BLaER1 (cell line): ENCODE results near the gene CHM.
"Not testable (repeated sequence)": the region's sequence is repeated elsewhere in the genome, so short reads cannot be mapped to it uniquely, and the experiment has no call there.

Source experiments
- H3K27ac ChIP-seq: shearing (Covaris generic); formaldehyde crosslinking; 2 replicates; pipeline ENCODE4 v1.8.1; 2022
- H3K27me3 ChIP-seq: shearing (Covaris generic); formaldehyde crosslinking; 2 replicates; pipeline ENCODE4 v1.8.1; 2022
- H3K36me3 ChIP-seq: shearing (Covaris generic); formaldehyde crosslinking; 2 replicates; pipeline ENCODE4 v1.8.1; 2022
- H3K4me1 ChIP-seq: shearing (Covaris generic); formaldehyde crosslinking; 2 replicates; pipeline ENCODE4 v1.8.1; 2022
- H3K4me2 ChIP-seq: shearing (Covaris generic); formaldehyde crosslinking; 2 replicates; pipeline ENCODE4 v1.8.1; 2022
- H3K4me3 ChIP-seq: shearing (Covaris generic); formaldehyde crosslinking; 2 replicates; pipeline ENCODE4 v1.8.1; 2022
- H3K9ac ChIP-seq: shearing (Covaris generic); formaldehyde crosslinking; 2 replicates; pipeline ENCODE4 v1.8.1; 2022
- H3K9me3 ChIP-seq: shearing (Covaris generic); formaldehyde crosslinking; 2 replicates; pipeline ENCODE4 v1.8.1; 2022
- H4K20me1 ChIP-seq: shearing (Covaris generic); formaldehyde crosslinking; 2 replicates; pipeline ENCODE4 v1.8.1; 2022
- Cebpa-rat ChIP-seq: shearing (Covaris generic); IDR thresholded peaks from 2 replicates; pipeline ENCODE4 v1.8.1; 2022

The CHM gene

DNA sequence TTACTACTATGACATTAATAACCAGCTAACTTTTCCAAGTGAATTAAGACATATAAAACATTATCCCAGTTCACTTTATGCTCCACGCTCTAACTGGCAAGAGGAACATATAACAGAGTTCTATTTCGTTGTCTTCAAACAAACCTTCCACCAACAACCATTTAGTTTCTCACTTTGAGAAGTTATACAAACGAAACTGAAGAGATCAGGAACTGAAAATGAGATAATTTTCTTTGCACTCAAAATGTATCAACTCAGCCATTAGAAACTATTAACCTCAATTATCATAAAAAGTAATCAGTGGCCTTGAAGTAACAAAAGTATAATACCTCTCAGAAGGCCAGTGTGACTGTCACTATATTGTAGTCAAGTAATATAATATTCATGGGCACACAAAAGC, 70.1 kb downstream of the CHM start:
- Histone ChIP-seq H3K9ac (no peak overlapping the region), H3K4me2 (no peak overlapping the region), H3K27ac (no peak overlapping the region), H3K4me1 (no peaks in the 10 kb centered on the region), H3K4me3 (no peak overlapping the region), H3K36me3 (peaks cover 7% of the 10 kb centered on the region; the same call in 1 of the 2 replicates), H3K27me3 (peaks cover 29% of the 10 kb centered on the region), H3K9me3 (peaks cover 18% of the 10 kb centered on the region; the same call in 1 of the 2 replicates), H4K20me1 (no peaks in the 10 kb centered on the region)
- TF ChIP-seq Cebpa-rat: no peak

- H3K9ac ChIP-seq, H3K27ac ChIP-seq, H3K4me2 ChIP-seq, H3K36me3 ChIP-seq, H3K4me1 ChIP-seq, H3K4me3 ChIP-seq, H4K20me1 ChIP-seq: not testable (repeated sequence)
- Histone ChIP-seq H3K9me3 (peaks cover 18% of the 10 kb centered on the region; the same call in 1 of the 2 replicates), H3K27me3 (peaks cover 21% of the 10 kb centered on the region)
These were observed 75.0 kb downstream of the CHM start for GRCh38 chrX:85972351-85972750.

DNA sequence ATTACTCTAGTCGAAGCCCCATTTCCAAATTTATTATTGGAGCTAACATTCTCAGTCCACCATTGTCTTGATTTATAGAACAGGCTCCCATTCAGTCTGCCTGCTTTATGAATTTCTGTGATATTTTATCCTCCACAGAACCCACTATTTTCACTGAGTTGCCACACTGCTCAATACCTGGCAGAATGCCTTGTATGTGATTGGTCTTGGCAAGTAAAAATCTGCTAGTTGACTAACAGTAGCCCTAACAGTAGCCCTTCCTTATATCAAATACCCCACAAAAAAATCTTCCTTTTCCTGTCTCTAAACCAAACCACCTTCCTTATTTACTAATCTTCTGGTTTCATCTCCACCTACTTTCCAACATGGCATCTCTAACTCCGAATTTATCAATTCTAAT, 82.6 kb downstream of the CHM start:
- no peaks in the 10 kb centered on the region for H3K4me1 ChIP-seq
- no peak overlapping the region for H3K9ac ChIP-seq
- H3K9me3 ChIP-seq: no peaks in the 10 kb centered on the region
- H4K20me1 ChIP-seq: no peaks in the 10 kb centered on the region
- TF ChIP-seq Cebpa-rat: no peak
- no peak overlapping the region for H3K4me2 ChIP-seq
- no peak overlapping the region for H3K4me3 ChIP-seq
- H3K27ac ChIP-seq: no peak overlapping the region
- H3K36me3 ChIP-seq: no peaks in the 10 kb centered on the region
- H3K27me3 ChIP-seq: peaks cover 76% of the 10 kb centered on the region

GRCh38 chrX:85963736-85964135, 83.6 kb downstream of the CHM start:
- Histone ChIP-seq H3K4me3 (no peak overlapping the region), H3K9ac (no peak overlapping the region), H3K4me1 (no peaks in the 10 kb centered on the region), H4K20me1 (no peaks in the 10 kb centered on the region; the same call in 1 of the 2 replicates), H3K36me3 (no peaks in the 10 kb centered on the region), H3K4me2 (no peak overlapping the region), H3K9me3 (no peaks in the 10 kb centered on the region), H3K27me3 (peaks cover 74% of the 10 kb centered on the region), H3K27ac (no peak overlapping the region)
- no peak for TF ChIP-seq Cebpa-rat

DNA sequence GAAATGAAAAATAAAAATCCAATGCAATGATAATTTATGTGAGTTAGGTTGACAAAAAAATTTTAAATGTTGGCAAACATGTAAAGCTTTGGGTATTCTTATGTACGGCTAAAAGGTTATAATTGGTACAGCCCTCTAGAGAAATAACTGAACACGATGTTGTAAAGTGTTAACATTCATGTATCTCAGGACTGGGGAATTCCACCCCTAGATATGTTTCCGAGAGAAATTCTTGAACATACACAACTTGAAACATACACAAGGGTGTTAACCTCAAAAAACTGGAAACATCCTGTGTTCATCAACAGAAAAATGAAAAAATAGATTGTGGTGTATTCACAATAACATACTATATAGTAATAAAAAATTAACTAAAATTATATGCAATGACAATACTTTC, 91.8 kb downstream of the CHM start:
- Histone ChIP-seq H3K9ac (no peak overlapping the region), H3K27ac (no peak overlapping the region), H3K4me3 (no peak overlapping the region), H3K4me1 (no peaks in the 10 kb centered on the region), H4K20me1 (peaks cover 4% of the 10 kb centered on the region; the same call in 1 of the 2 replicates), H3K27me3 (peaks cover 49% of the 10 kb centered on the region), H3K36me3 (peaks cover 4% of the 10 kb centered on the region; the same call in 1 of the 2 replicates), H3K4me2 (no peak overlapping the region), H3K9me3 (peaks cover 6% of the 10 kb centered on the region; the same call in 1 of the 2 replicates)
- TF ChIP-seq Cebpa-rat: no peak

DNA sequence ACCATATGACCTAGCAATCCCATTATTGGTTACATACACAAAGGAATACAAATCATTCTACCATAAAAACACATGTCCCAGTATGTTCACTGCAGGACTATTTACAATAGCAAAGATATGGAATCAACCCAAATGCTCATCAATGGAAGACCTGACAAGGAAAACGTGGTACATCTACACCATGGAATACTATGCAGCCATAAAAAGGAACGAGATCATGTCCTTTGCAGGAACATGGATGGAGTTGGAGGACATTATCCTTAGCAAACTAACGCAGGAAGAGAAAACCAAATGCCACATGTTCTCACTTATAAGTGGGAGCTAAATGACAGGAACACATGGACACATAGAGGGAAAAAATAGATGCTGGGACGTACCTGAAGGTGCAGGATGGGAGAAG, 102.6 kb downstream of the CHM start:
- H3K9me3 ChIP-seq: peaks cover 32% of the 10 kb centered on the region
- H3K4me3 ChIP-seq, H3K27ac ChIP-seq, H4K20me1 ChIP-seq, H3K9ac ChIP-seq, H3K4me2 ChIP-seq, H3K4me1 ChIP-seq: not testable (repeated sequence)
- peaks cover 75% of the 10 kb centered on the region for H3K27me3 ChIP-seq
- H3K36me3 ChIP-seq: peaks cover 26% of the 10 kb centered on the region

GRCh38 chrX:85941275-85941674, 106.1 kb downstream of the CHM start:
- no peak for TF ChIP-seq Cebpa-rat
- Histone ChIP-seq H3K9ac (no peak overlapping the region), H3K27ac (no peak overlapping the region), H3K36me3 (peaks cover 13% of the 10 kb centered on the region), H3K9me3 (peaks cover 20% of the 10 kb centered on the region), H3K4me2 (no peak overlapping the region), H3K4me1 (no peaks in the 10 kb centered on the region), H4K20me1 (no peaks in the 10 kb centered on the region), H3K27me3 (peaks cover 73% of the 10 kb centered on the region), H3K4me3 (no peak overlapping the region)

- H3K27ac ChIP-seq, H3K4me2 ChIP-seq, H3K4me3 ChIP-seq, H3K36me3 ChIP-seq, H3K9me3 ChIP-seq, H3K9ac ChIP-seq, H3K4me1 ChIP-seq, H4K20me1 ChIP-seq: not testable (repeated sequence)
- peaks cover 68% of the 10 kb centered on the region for H3K27me3 ChIP-seq
These were observed 107.4 kb downstream of the CHM start for GRCh38 chrX:85939942-85940341.

GRCh38 chrX:85934399-85934798, 113.0 kb downstream of the CHM start:
- peaks cover 67% of the 10 kb centered on the region for H3K27me3 ChIP-seq
- not testable (repeated sequence) for H3K4me2 ChIP-seq, H3K36me3 ChIP-seq, H3K4me1 ChIP-seq, H4K20me1 ChIP-seq, H3K27ac ChIP-seq, H3K4me3 ChIP-seq, H3K9me3 ChIP-seq, H3K9ac ChIP-seq

- H3K4me1 ChIP-seq: no peaks in the 10 kb centered on the region
These were observed 117.3 kb downstream of the CHM start for GRCh38 chrX:85930099-85930498.

DNA sequence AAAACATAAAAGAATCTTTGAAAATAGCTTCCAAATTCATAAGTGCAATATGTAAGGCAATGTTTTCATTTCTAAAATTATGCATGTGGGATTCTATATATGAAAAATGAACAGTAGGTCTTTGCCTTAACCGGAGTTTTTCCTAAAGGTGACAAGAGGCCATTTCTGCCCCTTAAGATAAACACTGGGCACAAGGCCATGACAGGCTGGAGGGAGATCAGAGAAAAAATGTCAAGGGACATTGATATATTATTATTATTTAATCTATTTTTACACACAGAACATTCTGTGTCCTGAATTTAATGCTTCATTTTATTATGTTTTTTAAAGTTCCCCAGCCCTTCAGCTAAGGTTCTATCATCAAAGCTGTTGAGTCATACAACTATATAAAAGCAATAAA, 118.8 kb downstream of the CHM start:
- Histone ChIP-seq H3K4me3 (no peak overlapping the region), H3K4me2 (no peak overlapping the region), H4K20me1 (0 out of 2 replicates have a peak, but pooled peaks cover 8% of the 10 kb centered on the region), H3K27me3 (peaks cover 75% of the 10 kb centered on the region), H3K36me3 (no peaks in the 10 kb centered on the region), H3K4me1 (no peaks in the 10 kb centered on the region), H3K9me3 (no peaks in the 10 kb centered on the region), H3K9ac (no peak overlapping the region), H3K27ac (no peak overlapping the region)
- TF ChIP-seq Cebpa-rat: no peak

More at GRCh38 chrX:85930099-85930498, 117.3 kb downstream of the CHM start:
- Histone ChIP-seq H3K4me2 (no peak overlapping the region), H3K9me3 (no peaks in the 10 kb centered on the region), H3K27me3 (peaks cover 66% of the 10 kb centered on the region), H3K36me3 (no peaks in the 10 kb centered on the region), H3K4me3 (no peak overlapping the region), H3K9ac (no peak overlapping the region), H3K27ac (no peak overlapping the region), H4K20me1 (0 out of 2 replicates have a peak, but pooled peaks cover 8% of the 10 kb centered on the region)
- TF ChIP-seq Cebpa-rat: no peak
